Lower leg skin (tissue), 3 donors: Measurements from ENCODE around the gene FTCDNL1.

ENCODE experiments used
- CTCF ChIP-seq, 3 donors: fragments of 450-650 bp; IDR thresholded peaks; one replicate each; pipeline ENCODE4 v1.5.1; 2016; ENCODE audit warnings: antibody characterized with exemption in 3 of 3, mild to moderate bottlenecking in 3 of 3, moderate library complexity in 2 of 3
- POLR2A ChIP-seq, 2 donors: fragments of 450-650 bp; IDR thresholded peaks; one replicate each; pipeline ENCODE4 v1.6.1; 2016 to 2017; ENCODE audit warnings: antibody characterized with exemption in 2 of 2, mild to moderate bottlenecking in 1 of 2, moderate library complexity in 1 of 2

DNA sequence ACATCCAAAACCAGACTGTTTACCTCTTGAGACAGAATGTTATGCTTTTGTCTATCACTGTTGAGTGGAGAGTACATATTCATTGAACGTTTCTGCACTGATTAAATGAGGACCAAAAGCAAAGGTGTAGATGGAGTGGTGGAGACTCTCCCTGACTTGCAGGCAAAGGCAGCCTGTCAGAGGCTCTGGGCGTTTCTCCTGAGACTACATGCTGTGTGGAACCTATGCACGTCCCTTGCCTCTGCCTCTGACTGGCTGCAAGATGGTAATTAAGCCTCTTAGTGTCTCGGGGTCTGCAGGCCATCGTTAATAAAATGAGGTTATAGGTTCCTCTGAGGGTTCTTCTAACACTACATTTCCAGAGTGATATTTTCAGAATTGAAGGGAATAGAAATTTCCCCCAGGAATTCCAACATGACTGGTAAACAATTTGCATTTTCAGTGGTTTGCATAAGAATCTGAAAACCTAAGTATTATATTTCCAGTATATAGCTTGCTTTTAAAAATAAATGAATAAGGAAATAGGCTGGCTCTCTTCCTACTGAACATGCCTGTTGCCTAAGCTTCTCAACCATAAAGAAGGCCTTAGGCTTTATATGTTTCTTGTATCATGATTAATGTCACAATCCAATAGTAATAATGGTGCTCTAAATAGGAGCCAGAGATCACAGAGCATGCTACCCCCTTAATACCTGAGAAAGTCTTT lies 107.4 kb downstream of the FTCDNL1 start:
- TF ChIP-seq POLR2A (IDR thresholded peaks at IDR 0.05) (no peak), CTCF (IDR thresholded peaks at IDR 0.05) (no peak)
